Amygdala (tissue), 56 donors: Measurements from ENCODE around the gene PRKCQ.

Experiments
- DNase-seq, 56 donors: peaks; one replicate each; lab custom pipeline; 2025; lab: John Stamatoyannopoulos, UW

PRKCQ gene

GRCh38 chr10:6528198-6528950 is 51.7 kb downstream of the PRKCQ start:
- DNase-seq, result no peak

DNA sequence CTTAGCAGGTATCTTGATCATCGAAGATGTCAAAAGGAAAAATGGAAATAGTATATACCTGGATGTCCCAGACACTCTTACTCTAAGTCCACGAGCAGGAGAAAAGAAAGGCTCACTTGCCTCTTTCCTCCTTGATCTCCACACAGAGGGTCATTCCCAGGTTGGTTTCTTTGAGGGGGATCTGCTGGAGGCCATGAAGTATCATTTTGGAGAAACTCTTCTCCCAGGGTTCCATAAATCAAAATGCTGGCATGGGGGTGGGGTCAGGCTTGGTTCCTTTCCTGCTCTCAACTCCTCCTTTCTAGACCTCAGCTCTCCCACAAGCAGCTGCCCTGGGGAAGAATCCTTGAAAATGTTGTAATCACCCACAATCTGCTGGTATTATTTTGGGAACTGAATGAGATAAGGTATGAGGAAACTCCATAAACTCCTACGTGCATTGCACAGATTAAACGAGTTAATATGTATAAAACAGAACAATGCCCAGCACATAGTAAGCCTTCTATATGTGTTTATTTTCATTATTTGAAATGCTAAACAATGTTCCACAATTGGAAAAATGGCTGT is 54.4 kb downstream of the PRKCQ start:
- no peak for DNase-seq

DNA sequence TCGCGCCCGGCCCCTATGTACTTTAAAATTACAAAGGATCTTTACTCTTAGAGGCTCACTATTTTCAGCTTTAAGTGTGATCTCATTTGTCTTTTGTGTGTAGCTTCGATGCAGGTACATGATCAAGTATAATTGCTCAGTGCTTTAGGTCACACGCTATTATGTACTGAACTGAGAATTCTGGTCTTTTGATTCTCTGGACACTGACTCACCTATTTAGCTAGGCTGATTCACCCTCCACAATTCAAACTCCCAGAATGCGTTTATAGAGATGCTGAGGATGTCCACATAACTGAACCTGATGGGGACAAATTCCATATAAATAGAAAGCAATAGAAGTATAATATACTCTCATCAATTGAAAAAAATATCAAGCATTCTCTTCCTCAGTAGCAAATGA is 57.8 kb downstream of the PRKCQ start:
- DNase-seq, result no peak

DNA sequence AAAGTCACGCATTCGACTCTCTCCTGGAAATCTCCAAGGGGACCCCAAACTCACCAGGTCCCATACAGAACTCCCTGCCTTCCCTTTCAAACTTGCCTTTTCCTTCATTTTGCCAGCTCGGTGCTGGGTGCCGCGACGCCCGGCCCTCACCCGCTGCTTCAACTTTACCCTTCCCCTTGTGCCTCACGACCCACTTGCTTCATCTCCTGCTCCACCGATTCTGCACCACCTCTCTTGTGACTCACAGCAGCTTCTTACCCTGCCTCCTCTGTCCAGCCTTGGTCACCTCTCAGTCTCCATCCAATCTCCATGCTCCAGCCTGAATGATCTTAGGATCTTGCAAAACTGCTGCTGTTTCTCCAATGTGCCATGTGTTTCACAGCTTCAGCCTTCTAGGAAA is 59.9 kb downstream of the PRKCQ start:
- no peak for DNase-seq

- no peak for DNase-seq
These were observed 61.2 kb downstream of the PRKCQ start for GRCh38 chr10:6518791-6519429.

DNA sequence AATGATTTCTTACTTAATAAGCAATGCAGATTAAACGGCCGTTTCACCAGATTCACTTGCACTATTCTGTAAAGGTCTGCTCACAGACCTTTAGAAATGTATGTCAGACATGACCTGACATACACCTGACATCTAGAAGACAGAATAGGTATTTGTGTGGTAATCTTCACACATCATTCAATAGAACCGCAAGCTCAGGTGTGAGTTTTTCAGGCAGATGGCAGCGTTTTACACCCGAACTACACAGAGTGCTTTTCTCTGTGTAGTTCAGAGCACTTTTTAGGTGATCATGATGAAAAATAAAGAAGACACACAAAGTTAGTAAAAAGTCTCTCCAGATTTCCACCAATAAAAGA is 63.2 kb downstream of the PRKCQ start:
- DNase-seq, result no peak

DNA sequence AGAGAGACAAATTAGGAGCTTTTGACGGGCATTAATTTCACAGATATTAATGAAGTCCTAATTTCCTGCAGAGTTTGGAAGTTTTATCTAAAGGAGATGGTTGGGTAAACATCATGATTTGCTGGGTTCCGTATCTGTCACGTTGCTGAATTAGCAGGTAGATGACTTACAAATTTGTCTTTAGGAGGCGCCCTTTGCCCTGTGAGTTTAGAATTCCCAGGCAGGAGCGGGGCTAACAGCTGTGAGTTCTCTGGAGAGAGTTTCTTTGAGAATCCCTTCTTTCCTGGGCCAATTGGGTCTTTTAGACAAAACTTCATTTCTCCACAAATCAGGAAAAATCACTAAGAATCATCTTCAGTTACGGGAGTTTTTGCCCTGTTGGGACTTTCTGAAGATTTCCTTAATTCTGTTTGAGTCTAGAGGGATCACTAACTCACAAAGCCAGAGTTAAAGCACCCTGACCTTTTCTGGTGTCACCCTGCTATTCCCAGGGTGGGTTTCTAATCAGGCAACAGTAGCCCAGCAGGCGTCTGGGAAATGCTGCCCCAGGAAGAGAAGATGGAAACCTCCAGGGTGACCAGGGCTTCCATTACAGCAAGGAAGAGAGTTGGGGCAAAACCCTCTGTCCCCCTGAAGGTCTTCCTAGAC is 63.7 kb downstream of the PRKCQ start:
- no peak for DNase-seq

DNA sequence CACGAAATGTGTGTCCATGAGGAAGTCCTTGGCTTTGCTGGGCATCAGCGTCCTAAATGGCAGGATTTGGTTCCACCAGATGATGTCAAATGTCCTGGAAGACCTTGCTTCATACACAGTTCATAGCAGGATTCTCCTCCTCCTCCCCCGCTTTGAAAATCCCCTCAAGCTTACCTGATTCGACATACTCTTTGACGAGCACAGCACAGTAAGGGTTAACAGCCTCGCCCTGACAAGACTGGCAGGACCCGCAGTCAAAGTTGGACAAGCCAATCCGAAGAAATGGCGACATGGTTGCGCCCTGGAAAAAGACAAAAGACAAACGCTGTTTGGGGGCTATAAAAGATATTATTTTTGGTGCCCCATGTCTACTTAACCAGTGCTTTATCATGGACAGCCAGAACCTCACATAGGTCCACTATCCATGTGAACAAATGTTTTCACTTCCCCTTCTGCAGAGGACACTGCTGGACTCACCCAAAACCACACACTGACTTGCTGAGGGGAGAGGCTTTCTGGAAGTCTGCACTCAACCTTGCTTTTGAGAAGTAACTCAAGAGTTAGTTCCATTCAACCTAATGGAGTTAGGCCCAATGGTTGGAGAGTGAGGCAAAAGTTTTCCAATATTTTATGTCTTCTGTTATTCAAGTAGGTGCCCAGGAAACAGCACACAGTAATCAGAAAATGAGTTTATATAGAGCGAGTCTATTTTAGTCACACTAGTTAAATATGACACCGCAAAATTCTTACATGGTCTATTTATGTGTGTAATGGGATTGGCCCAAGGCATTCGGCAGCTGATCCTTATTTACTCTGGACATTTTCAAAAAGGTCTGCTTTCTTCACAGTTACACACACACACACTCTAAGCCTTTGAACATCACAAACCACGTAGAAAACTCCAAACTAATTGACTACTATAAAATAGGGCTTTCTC is 65.0 kb downstream of the PRKCQ start:
- peak in 1 of 56 donors; percentile 18 for DNase-seq

DNA sequence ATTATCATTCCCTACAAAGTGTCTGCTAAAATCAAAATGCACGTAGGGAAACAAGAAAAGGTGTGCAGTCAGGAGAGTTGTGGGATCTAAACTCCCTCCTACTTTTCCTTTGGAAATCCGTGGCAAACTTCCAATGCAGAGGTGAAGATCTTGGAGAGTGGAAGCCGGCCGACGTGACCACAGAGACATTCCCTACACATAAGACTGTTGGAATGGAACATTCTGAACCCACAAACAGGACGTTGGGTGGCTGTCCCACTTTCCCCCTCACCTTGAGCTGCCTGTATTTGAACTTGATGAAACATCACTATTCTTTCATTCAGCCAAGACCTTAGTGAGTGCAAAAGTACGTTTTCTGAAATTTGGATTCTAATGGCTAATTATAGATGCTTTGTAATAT is 65.9 kb downstream of the PRKCQ start:
- DNase-seq, result no peak

DNA sequence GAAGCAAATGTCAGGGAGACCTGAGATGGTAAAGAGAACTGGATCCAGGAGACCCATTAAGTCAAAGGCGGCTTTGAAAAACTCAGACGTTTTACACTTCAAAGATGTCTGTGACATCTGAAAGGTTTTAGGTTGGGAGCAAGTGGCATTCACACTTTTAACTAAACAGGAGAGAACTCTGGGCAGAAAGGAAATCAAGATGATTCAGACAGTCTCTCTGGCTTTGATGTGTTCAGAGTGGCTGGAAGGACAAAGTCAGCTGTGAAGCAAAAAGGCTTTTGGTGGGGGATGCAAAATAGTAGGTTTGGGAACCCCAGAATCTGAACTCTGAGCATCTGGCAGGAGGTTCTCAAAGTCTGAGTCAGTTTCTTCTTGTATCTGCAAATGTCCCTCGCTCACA is 66.6 kb downstream of the PRKCQ start:
- no peak for DNase-seq

GRCh38 chr10:6512182-6512581 is 67.9 kb downstream of the PRKCQ start:
- no peak for DNase-seq

- no peak for DNase-seq
These were observed 68.7 kb downstream of the PRKCQ start for GRCh38 chr10:6511347-6511746.

DNA sequence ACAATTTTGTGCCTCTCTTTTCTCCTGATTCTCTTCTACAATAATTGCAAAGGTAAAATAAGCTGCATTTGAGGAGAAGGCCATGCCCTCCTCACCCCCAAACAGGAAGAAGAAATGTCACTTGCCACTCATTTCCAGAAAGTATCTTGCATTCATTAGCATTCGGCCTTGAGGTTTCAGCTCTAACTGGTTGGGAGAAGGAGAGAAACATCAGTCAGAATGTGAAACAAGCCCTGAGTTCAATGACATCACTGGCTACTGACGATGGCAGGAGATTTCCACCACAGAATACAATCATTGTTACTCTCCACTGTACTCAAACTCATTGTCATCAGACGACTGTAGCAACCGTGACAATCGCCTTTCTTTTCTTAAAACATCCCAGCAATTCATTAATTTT is 72.8 kb downstream of the PRKCQ start:
- DNase-seq, result peak in 24 of 56 donors; percentile 2 to 59 (median 19)

- DNase-seq, result no peak
These were observed 74.8 kb downstream of the PRKCQ start for GRCh38 chr10:6505300-6505699.

- DNase-seq, result no peak
These were observed 75.8 kb downstream of the PRKCQ start for GRCh38 chr10:6504296-6504695.

DNA sequence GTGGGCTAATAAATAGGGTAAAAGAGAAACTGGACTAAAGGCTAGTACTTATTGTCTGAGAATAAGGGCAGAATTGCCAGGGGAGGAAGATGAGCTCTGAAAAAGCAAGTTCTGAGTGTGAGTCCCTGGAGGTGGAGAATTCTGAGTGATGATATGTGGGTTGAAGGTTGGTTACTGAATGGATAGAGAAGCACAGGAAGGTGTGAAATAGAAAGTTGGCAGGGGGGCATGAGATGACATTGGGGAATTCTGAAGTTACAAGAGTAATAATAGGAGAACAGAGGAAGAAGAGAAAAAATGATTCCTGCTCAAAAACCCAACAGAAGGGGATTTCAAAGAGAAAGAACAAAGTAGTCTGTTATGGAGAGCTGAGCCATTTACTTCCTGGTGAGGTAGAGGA is 76.9 kb downstream of the PRKCQ start:
- no peak for DNase-seq

- DNase-seq, result no peak
These were observed 78.1 kb downstream of the PRKCQ start for GRCh38 chr10:6501931-6502330.

- DNase-seq, result no peak
These were observed 80.1 kb downstream of the PRKCQ start for GRCh38 chr10:6499974-6500373.

- no peak for DNase-seq
These were observed 81.3 kb downstream of the PRKCQ start for GRCh38 chr10:6498771-6499170.

- DNase-seq, result peak in 1 of 56 donors; percentile 14
These were observed 82.5 kb downstream of the PRKCQ start for GRCh38 chr10:6497620-6498019.
